Lower lobe of right lung (tissue), 2 donors: ENCODE results near the gene MBOAT2. TPM values are rescaled to one million over a fixed set of nuclear protein-coding genes. Genes with fewer than 3 reads are reported as not detected.
"Not testable (repeated sequence)": the region's sequence is repeated elsewhere in the genome, so short reads cannot be mapped to it uniquely, and the experiment has no call there.

Experiments
- ATAC-seq, 2 donors: fragments of 200-7000 bp; cut with Tn5 transposase; one replicate each; pipeline ENCODE4 v1.9.1; 2020 to 2022; ENCODE audit warnings: mild to moderate bottlenecking in 2 of 2, moderate library complexity in 2 of 2
- DNase-seq: peaks from one replicate; pipeline ENCODE4 v3.0.0-alpha.2; 2020
- H3K27ac ChIP-seq: fragments of 200-600 bp; one replicate; pipeline ENCODE4 v1.8.0; 2022
- H3K27me3 ChIP-seq: fragments of 200-600 bp; one replicate; pipeline ENCODE4 v1.8.0; 2022; ENCODE audit warnings: low read depth
- H3K36me3 ChIP-seq: fragments of 200-600 bp; one replicate; pipeline ENCODE4 v1.8.0; 2022; ENCODE audit warnings: mild to moderate bottlenecking
- H3K4me1 ChIP-seq: fragments of 200-600 bp; one replicate; pipeline ENCODE4 v1.8.0; 2022
- H3K4me3 ChIP-seq: fragments of 200-600 bp; one replicate; pipeline ENCODE4 v1.8.0; 2022; ENCODE audit warnings: mild to moderate bottlenecking
- H3K9me3 ChIP-seq: fragments of 200-600 bp; one replicate; pipeline ENCODE4 v1.8.0; 2022
- intact Hi-C: fragments of 100-400 bp; cut with DNase I; formaldehyde crosslinking; loops from one replicate; pipeline ENCODE4 v1.11.0; 2022
- total RNA-seq: library from RNA; stranded (reverse); fragmentation: NEBNext Ultra II Directional; extraction: Animal tissue kit (Norgen Biotek cat#: 25700); gene quantifications from one replicate; pipeline ENCODE4 v1.2.1, GENCODE V29; 2021
- TF ChIP-seq, protein P1 (sequence below): fragments of 200-600 bp; IDR thresholded peaks from one replicate; pipeline ENCODE4 v1.8.0; 2022; ENCODE audit warnings: antibody characterized with exemption, mild to moderate bottlenecking
- donor health status: DM: no; HTN: yes; CAD: no; lungs with severe emphysema.

Gene MBOAT2
- total RNA-seq, 1 donor from 2014 or later = 36.5 TPM

DNA sequence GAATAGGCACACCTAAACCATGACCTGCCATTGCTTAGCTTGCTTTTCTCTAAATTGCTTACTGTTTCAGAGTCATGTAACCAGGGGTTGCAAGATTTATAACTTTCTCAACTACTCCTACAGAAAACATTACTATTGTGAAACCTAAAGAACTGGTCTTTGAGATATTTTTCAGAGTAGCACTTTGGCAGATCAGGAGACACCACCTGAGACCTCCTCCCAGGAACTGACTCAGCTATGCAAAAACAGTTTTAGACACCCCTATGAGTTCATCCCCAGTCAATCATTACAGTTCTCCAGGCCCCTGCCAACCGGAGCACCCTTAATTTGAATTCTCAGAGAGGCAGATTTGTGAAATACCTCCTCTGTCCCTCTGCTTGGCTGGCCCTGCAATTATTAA is 80.3 kb downstream of the MBOAT2 start:
- TF ChIP-seq, protein P1, sequence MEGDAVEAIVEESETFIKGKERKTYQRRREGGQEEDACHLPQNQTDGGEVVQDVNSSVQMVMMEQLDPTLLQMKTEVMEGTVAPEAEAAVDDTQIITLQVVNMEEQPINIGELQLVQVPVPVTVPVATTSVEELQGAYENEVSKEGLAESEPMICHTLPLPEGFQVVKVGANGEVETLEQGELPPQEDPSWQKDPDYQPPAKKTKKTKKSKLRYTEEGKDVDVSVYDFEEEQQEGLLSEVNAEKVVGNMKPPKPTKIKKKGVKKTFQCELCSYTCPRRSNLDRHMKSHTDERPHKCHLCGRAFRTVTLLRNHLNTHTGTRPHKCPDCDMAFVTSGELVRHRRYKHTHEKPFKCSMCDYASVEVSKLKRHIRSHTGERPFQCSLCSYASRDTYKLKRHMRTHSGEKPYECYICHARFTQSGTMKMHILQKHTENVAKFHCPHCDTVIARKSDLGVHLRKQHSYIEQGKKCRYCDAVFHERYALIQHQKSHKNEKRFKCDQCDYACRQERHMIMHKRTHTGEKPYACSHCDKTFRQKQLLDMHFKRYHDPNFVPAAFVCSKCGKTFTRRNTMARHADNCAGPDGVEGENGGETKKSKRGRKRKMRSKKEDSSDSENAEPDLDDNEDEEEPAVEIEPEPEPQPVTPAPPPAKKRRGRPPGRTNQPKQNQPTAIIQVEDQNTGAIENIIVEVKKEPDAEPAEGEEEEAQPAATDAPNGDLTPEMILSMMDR = no peak
- Histone ChIP-seq H3K27ac (no peak overlapping the region), H3K36me3 (no peaks in the 10 kb centered on the region), H3K4me3 (no peak overlapping the region), H3K9me3 (no peaks in the 10 kb centered on the region), H3K27me3 (no peaks in the 10 kb centered on the region), H3K4me1 (no peaks in the 10 kb centered on the region)
- intact Hi-C loops = no loop called here
- DNase-seq (no peak), ATAC-seq (no peak)

DNA sequence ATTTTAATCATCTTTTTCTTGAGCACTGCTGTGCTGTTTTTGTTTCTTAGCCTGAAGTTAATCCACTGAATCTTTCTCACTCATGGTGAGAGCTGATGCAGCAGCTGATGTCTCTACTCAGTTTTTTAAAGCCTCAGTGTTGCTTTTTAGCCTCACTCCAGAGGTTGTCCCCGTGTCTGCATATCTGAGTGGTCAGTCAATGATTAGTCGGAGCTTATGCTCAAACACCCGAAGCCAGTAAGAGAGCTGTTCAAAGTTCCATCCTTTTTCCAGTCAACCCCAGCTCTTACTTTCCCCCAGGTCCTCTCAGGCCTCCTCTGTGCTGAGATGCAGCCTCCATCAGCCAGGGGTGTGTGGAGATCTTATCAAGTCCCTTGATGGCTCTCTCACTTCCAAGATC is 81.1 kb downstream of the MBOAT2 start:
- intact Hi-C loops = no loop called here
- H3K27me3 ChIP-seq = no peaks in the 10 kb centered on the region
- H3K27ac ChIP-seq = no peak overlapping the region
- TF ChIP-seq, protein P1 = no peak
- H3K4me3 ChIP-seq = no peak overlapping the region
- no peaks in the 10 kb centered on the region for H3K9me3 ChIP-seq
- DNase-seq = no peak
- no peak for ATAC-seq
- H3K36me3 ChIP-seq = no peaks in the 10 kb centered on the region
- H3K4me1 ChIP-seq = no peaks in the 10 kb centered on the region

DNA sequence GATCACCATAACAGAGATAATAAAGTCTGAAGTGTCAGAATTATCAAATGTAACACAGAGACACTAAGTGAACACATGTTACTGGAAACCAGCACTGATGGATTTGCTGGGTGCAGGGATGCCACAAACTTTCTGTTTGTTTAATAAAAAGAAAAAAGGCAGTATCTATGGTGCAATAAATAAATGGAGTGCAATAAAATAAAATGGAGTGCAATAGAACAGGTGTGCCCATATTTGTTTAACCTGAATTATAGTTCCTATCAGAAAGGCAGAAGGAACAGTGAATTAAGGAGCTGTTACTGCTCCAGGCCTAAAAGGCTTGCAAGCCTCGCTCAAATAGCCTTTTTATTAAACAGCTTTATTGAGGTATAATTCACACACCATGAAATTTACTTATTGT is 85.1 kb downstream of the MBOAT2 start:
- H3K27me3 ChIP-seq = no peaks in the 10 kb centered on the region
- no peak overlapping the region for H3K27ac ChIP-seq
- intact Hi-C loops = no loop called here
- ATAC-seq = no peak
- no peaks in the 10 kb centered on the region for H3K9me3 ChIP-seq
- no peak for DNase-seq
- TF ChIP-seq, protein P1 = no peak
- no peak overlapping the region for H3K4me3 ChIP-seq
- H3K4me1 ChIP-seq = no peaks in the 10 kb centered on the region
- no peaks in the 10 kb centered on the region for H3K36me3 ChIP-seq

DNA sequence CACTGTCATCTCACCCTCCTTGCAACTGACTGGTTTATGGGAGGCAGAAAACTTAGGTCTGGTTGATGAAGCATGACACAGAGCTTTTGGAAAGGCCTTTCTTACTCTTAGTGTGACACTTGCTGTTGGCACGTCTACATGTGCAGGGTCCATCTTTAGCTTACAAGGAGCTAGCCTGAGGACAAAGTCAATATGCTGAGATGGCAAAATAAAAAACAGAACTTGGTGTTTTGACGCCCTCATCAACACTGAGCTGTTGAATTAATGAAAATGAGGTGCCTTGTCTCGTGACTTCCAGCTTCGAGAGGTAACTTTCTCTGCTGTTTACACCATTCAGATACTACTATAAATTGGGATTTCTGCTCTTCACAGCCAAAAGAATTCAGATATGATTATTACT is 87.5 kb downstream of the MBOAT2 start:
- no peaks in the 10 kb centered on the region for H3K4me1 ChIP-seq
- H3K27me3 ChIP-seq = no peaks in the 10 kb centered on the region
- no peak for DNase-seq
- H3K4me3 ChIP-seq = no peak overlapping the region
- no peak for ATAC-seq
- TF ChIP-seq, protein P1 = no peak
- no peaks in the 10 kb centered on the region for H3K36me3 ChIP-seq
- no peak overlapping the region for H3K27ac ChIP-seq
- H3K9me3 ChIP-seq = no peaks in the 10 kb centered on the region
- intact Hi-C loops = no loop called here

DNA sequence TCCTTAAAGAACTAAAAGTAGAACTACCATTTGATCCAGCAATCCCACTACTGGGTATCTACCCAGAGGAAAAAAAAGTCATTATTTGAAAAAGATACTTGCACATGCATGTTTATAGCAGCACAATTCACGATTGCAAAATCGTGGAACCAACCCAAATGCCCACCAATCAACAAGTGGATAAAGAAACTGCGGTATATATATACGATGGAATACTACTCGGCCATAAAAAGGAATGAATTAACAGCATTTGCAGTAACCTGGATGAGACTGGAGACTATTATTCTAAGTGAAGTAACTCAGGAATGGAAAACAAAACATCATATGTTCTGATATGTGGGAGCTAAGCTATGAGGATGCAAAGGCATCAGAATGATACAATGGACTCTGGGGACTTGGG is 89.7 kb downstream of the MBOAT2 start:
- H3K9me3 ChIP-seq, H3K36me3 ChIP-seq, H3K4me1 ChIP-seq, H3K27ac ChIP-seq, DNase-seq, H3K4me3 ChIP-seq, ATAC-seq, intact Hi-C loops, H3K27me3 ChIP-seq: not testable (repeated sequence)

DNA sequence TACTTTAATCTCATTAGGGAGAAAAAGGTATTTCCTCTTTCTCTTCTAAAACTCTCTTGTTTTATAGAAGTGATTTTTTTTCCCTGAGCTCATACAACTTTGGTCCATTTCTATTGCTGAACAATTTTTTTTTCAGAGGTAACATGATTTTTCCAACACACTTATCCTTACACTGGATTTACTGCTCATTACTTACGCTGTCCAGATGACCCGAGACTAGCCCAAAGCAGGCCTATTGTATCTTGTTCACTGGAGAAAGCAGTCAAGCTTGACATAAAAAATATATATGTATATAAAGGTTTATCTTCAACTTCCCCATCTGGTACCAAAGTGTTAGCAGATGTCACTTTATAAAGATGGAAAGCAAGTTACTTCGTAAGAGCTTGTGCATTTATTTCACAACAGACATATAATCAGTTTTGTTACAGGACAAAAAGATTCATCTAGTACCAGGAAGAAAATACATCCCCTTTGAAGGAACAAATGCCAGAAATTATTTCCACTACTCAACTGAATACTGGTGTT is 95.7 kb downstream of the MBOAT2 start:
- intact Hi-C loops = no loop called here
- ATAC-seq (no peak), DNase-seq (no peak)
- no peaks in the 10 kb centered on the region for H3K36me3 ChIP-seq
- no peak overlapping the region for H3K4me3 ChIP-seq
- H3K27me3 ChIP-seq = no peaks in the 10 kb centered on the region
- no peaks in the 10 kb centered on the region for H3K4me1 ChIP-seq
- H3K9me3 ChIP-seq = no peaks in the 10 kb centered on the region
- TF ChIP-seq, protein P1 = no peak
- no peak overlapping the region for H3K27ac ChIP-seq

DNA sequence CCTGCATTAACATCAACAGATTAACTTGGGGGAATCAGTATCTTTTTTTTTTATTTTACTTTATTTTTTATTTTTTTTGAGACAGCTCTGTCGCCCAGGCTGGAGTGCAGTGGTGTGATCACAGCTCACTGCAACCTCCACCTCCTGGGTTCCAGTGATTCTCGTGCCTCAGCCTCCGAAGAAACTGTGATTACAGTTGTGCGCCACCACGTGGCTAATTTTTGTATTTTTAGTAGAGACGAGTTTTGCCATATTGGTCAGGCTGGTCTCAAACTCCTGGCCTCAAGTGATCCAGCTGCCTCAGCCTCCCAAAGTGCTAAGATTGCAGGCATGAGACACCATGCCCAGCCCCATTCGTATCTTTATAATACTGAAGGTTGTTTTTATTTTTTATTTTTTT is 99.6 kb downstream of the MBOAT2 start:
- intact Hi-C loops, H3K27ac ChIP-seq, H3K4me3 ChIP-seq, H3K36me3 ChIP-seq, H3K27me3 ChIP-seq, ATAC-seq, DNase-seq, H3K4me1 ChIP-seq, H3K9me3 ChIP-seq: not testable (repeated sequence)

DNA sequence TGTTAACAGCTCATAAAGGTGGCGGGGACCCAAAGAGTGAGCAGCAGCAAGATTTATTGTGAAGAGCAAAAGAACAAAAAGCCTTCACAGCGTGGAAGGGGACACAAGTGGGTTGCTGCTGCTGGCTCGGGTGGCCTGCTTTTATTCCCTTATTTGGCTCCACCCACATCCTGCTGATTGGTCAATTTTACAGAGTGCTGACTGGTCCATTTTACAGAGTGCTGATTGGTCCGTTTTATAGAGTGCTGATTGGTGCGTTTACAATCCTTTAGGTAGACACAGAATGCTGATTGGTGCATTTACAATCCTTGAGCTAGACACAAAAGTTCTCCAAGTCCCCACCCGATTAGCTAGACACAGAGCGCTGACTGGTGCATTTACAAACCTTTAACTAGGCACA is 100.7 kb downstream of the MBOAT2 start:
- intact Hi-C loops, DNase-seq, H3K4me1 ChIP-seq, ATAC-seq, H3K27ac ChIP-seq, H3K36me3 ChIP-seq, H3K4me3 ChIP-seq, H3K27me3 ChIP-seq, H3K9me3 ChIP-seq: not testable (repeated sequence)

DNA sequence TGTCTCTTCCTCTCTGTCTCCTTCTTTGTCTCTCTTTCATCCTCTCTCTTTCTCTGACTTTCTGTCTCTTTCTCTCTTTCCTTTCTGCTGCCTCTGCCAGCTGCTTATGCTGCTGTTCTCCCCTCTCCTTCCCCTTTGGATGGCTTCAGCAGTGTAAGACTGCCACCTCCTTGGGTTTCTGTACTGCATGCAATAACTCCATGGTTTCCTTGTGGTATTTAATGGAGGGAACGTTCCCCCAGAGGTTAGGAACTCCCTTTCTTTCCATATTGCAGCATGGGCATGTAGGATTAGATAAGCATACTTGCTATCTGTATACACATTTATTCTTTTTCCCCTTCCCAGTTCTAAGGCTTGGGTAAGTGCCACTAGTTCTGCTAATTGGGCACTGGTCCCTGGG is 106.3 kb downstream of the MBOAT2 start:
- H3K4me3 ChIP-seq, H3K4me1 ChIP-seq, H3K9me3 ChIP-seq, DNase-seq, H3K27me3 ChIP-seq, intact Hi-C loops, H3K36me3 ChIP-seq, H3K27ac ChIP-seq, ATAC-seq: not testable (repeated sequence)
